Panc1 (cell line): ENCODE data around the gene SLC9A9. TPM values are rescaled to one million over a fixed set of nuclear protein-coding genes. Genes with fewer than 3 reads are reported as not detected.

ENCODE experiments used
- ATAC-seq: fragments of 200-7000 bp; cut with Tn5 transposase; 2 replicates; pipeline ENCODE4 v1.9.1; 2020; ENCODE audit warnings: mild to moderate bottlenecking, moderate library complexity
- BruUV-seq: library from RNA; stranded (reverse); fragments of 400-500 nt; replicated peaks from 2 replicates; lab custom pipeline; 2021; lab: Mats Ljungman, UMichigan
- CTCF ChIA-PET: fragments of 300-600 bp; sonication (Branson Sonifier 250); formaldehyde crosslinking; loops from one replicate; lab custom pipeline; 2022; ENCODE audit warnings: antibody characterized with exemption; lab: Charles Lee
- POLR2A ChIA-PET: fragments of 300-600 bp; sonication (Branson Sonifier 250); formaldehyde crosslinking; loops from one replicate; lab custom pipeline; 2022; ENCODE audit warnings: antibody characterized with exemption; lab: Charles Lee
- DNase-seq: peaks from one replicate; pipeline ENCODE4 v3.0.0-alpha.2; 2010; ENCODE audit warnings: low read depth, low spot score
- H3K27ac ChIP-seq: 2 replicates; pipeline ENCODE4 v1.5.1; 2011; ENCODE audit warnings: mild to moderate bottlenecking, low read length, inconsistent platforms
- H3K27me3 ChIP-seq: fragments of 200-500 bp; sonication (Bioruptor generic); 2 replicates; pipeline ENCODE4 v1.6.0; 2014; ENCODE audit warnings: low read length, inconsistent platforms; ENCODE audit not compliant: control insufficient read depth, insufficient read depth
- H3K36me3 ChIP-seq: fragments of 200-500 bp; sonication (Bioruptor generic); 2 replicates; pipeline ENCODE4 v1.5.1; 2014; ENCODE audit warnings: inconsistent platforms, mild to moderate bottlenecking, low read length, moderate library complexity; ENCODE audit not compliant: control insufficient read depth, insufficient read depth
- H3K4me1 ChIP-seq: 2 replicates; pipeline ENCODE4 v1.5.1; 2011; ENCODE audit warnings: inconsistent platforms, mild to moderate bottlenecking, low read length, moderate library complexity; ENCODE audit not compliant: control insufficient read depth, insufficient read depth
- H3K4me3 ChIP-seq, 2 experiments: 2 replicates each; pipeline ENCODE4 v1.5.1; 2011 to 2012; ENCODE audit warnings: low read depth in 2 of 2, low read length in 2 of 2, mild to moderate bottlenecking in 2 of 2, inconsistent platforms in 1 of 2, moderate library complexity in 1 of 2
- H3K9me3 ChIP-seq: fragments of 200-500 bp; sonication (Bioruptor generic); 2 replicates; pipeline ENCODE4 v1.5.1; 2014; ENCODE audit warnings: low read depth, mild to moderate bottlenecking, inconsistent platforms, low read length, moderate library complexity; ENCODE audit not compliant: control insufficient read depth, insufficient read depth
- CTCF ChIP-seq: fragments of 450-650 bp; IDR thresholded peaks from 2 replicates; pipeline ENCODE4 v1.5.1; 2017; ENCODE audit warnings: mild to moderate bottlenecking
- POLR2AphosphoS5 ChIP-seq: IDR thresholded peaks from 2 replicates; pipeline ENCODE4 v1.6.1; 2012; ENCODE audit warnings: mild to moderate bottlenecking, low read depth, low read length, moderate library complexity
- REST ChIP-seq, 2 experiments: IDR thresholded peaks; 2 replicates each; pipeline ENCODE4 v1.6.1; 2011 to 2012; ENCODE audit warnings: low read depth in 2 of 2, control low read depth in 1 of 2, low read length in 1 of 2, mild to moderate bottlenecking in 1 of 2, moderate library complexity in 1 of 2; ENCODE audit not compliant: insufficient read depth in 1 of 2
- SIN3A ChIP-seq: IDR thresholded peaks from 2 replicates; pipeline ENCODE4 v1.6.1; 2012; ENCODE audit warnings: low read depth, mild to moderate bottlenecking, low read length, moderate library complexity, borderline replicate concordance; ENCODE audit not compliant: insufficient read depth
- TCF7L2 ChIP-seq: IDR thresholded peaks from 2 replicates; pipeline ENCODE4 v1.6.1; 2011; ENCODE audit warnings: mild to moderate bottlenecking, low read depth, low read length, inconsistent platforms
- in situ Hi-C: cut with HindIII; loops from 2 replicates; pipeline ENCODE4 v1.10.0; 2016; ENCODE audit warnings: low sequenced_read_pairs, low pct_unique_long_range_greater_than_20kb
- intact Hi-C: fragments of 100-400 bp; cut with micrococcal nuclease; formaldehyde crosslinking; loops from one replicate; pipeline ENCODE4 v1.10.0; 2022; ENCODE audit not compliant: unreplicated experiment
- total RNA-seq: library from RNA; stranded (reverse); gene quantifications from one replicate; pipeline ENCODE4 v1.2.1, GENCODE V29; 2021; ENCODE audit not compliant: unreplicated experiment

Gene SLC9A9
- total RNA-seq, 1 experiment from 2014 or later: not detected

GRCh38 chr3:143810166-143810952 is 37.9 kb downstream of the SLC9A9 start:
- DNase-seq: no peak
- intact Hi-C loops (no loop called here), in situ Hi-C loops (no loop called here)
- H3K27me3 ChIP-seq: no peaks in the 10 kb centered on the region
- H3K9me3 ChIP-seq: no peaks in the 10 kb centered on the region
- no peaks in the 10 kb centered on the region for H3K4me1 ChIP-seq
- H3K4me3 ChIP-seq: no peak overlapping the region
- no peak for TF ChIP-seq SIN3A
- TF ChIP-seq TCF7L2: no peak
- TF ChIP-seq CTCF: no peak
- no peak for TF ChIP-seq REST (IDR thresholded peaks at IDR 0.05; ENCODE audit: insufficient read depth in 1 of 2, low read depth in 2 of 2, low read length in 1 of 2)
- no peak for TF ChIP-seq POLR2AphosphoS5
- no peaks in the 10 kb centered on the region for H3K36me3 ChIP-seq
- ChIA-PET POLR2A (no interaction called here), CTCF (no interaction called here)
- no TSS peak for BruUV-seq
- H3K27ac ChIP-seq: no peak overlapping the region
- ATAC-seq: no peak

GRCh38 chr3:143809121-143809621 is 39.1 kb downstream of the SLC9A9 start:
- no peaks in the 10 kb centered on the region for H3K9me3 ChIP-seq
- in situ Hi-C loops: no loop called here
- no peak for TF ChIP-seq REST (IDR thresholded peaks at IDR 0.05; ENCODE audit: insufficient read depth in 1 of 2, low read depth in 2 of 2, low read length in 1 of 2)
- no peak for TF ChIP-seq POLR2AphosphoS5
- no peak for TF ChIP-seq CTCF
- no peaks in the 10 kb centered on the region for H3K4me1 ChIP-seq
- no TSS peak for BruUV-seq
- ATAC-seq (no peak), DNase-seq (no peak)
- intact Hi-C loops: no loop called here
- ChIA-PET CTCF (no interaction called here), POLR2A (no interaction called here)
- H3K27me3 ChIP-seq: no peaks in the 10 kb centered on the region
- no peak overlapping the region for H3K4me3 ChIP-seq
- no peaks in the 10 kb centered on the region for H3K36me3 ChIP-seq
- no peak overlapping the region for H3K27ac ChIP-seq
